Tibial nerve (tissue), 4 donors: ENCODE measurements around the gene RNF213.

ENCODE experiments used
- CTCF ChIP-seq, 5 experiments: fragments of 200-600 bp in 3 of 5; fragments of 450-650 bp in 2 of 5; sonication (generic) in 3 of 5; IDR thresholded peaks; one replicate each; pipeline ENCODE4 v1.5.1; 2016 to 2019; ENCODE audit warnings: antibody characterized with exemption in 5 of 5, mild to moderate bottlenecking in 3 of 5, moderate library complexity in 2 of 5
- EP300 ChIP-seq, 2 donors: sonication (generic); formaldehyde crosslinking; IDR thresholded peaks; one replicate each; pipeline ENCODE4 v1.6.1; 2017; ENCODE audit warnings: antibody characterized with exemption in 2 of 2, mild to moderate bottlenecking in 1 of 2
- POLR2A ChIP-seq, 2 donors: fragments of 450-650 bp; IDR thresholded peaks; one replicate each; pipeline ENCODE4 v1.6.1; 2017; ENCODE audit warnings: antibody characterized with exemption in 2 of 2, mild to moderate bottlenecking in 2 of 2, moderate library complexity in 2 of 2

- TF ChIP-seq POLR2A (IDR thresholded peaks at IDR 0.05) (no peak), CTCF (IDR thresholded peaks at IDR 0.05) (no peak), EP300 (IDR thresholded peaks at IDR 0.05) (no peak)
Observed at GRCh38 chr17:80307994-80308691, 47.5 kb downstream of the RNF213 start.
